ENCODE data around the gene TBC1D22B.

The TBC1D22B gene

DNA sequence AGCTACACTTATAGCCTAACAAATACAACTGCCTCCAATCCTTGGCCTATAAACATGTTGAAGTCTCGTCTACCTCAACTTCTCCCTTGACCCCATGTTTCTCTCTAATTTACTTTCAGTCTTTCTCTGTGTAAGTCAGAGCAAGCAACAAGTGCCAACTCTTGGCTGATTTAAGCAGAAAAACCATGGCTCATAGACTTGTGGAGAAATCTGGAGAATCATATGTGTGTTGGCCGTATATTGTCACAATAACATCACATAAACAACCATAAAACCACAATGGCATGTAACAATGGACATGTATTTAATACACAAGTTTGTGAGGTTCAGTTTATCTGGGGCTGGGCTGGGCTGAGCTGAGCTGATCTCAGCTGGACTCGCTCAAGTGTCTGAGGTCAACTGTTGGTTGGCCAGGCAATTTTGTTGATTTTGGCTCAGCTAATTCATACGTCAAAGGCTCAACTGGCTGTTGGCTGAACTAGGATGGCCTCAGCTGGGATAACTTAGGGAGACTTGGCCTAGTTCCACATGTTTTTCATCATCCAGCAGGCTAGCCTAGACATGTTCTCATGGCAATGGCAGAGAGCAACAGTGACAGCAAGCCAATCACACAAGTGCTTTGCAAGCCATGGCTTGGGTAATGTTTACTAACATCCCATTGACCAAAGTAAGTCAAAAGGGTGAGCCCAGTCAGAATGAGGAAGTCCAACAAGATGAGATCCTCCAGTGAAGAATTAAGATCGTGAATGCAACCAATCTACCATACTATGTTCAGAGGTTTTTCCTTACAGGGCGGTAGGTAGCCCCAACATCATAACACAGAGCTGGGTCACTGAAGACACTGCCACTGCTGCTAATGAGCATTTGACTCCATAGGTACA, 12.9 kb upstream of the TBC1D22B start (continued):
- TF ChIP-seq, protein P1, sequence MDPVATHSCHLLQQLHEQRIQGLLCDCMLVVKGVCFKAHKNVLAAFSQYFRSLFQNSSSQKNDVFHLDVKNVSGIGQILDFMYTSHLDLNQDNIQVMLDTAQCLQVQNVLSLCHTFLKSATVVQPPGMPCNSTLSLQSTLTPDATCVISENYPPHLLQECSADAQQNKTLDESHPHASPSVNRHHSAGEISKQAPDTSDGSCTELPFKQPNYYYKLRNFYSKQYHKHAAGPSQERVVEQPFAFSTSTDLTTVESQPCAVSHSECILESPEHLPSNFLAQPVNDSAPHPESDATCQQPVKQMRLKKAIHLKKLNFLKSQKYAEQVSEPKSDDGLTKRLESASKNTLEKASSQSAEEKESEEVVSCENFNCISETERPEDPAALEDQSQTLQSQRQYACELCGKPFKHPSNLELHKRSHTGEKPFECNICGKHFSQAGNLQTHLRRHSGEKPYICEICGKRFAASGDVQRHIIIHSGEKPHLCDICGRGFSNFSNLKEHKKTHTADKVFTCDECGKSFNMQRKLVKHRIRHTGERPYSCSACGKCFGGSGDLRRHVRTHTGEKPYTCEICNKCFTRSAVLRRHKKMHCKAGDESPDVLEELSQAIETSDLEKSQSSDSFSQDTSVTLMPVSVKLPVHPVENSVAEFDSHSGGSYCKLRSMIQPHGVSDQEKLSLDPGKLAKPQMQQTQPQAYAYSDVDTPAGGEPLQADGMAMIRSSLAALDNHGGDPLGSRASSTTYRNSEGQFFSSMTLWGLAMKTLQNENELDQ (tag by site-specific recombination; IDR thresholded peaks at IDR 0.05; ENCODE audit: low read depth): no peak
- TF ChIP-seq, protein P2, sequence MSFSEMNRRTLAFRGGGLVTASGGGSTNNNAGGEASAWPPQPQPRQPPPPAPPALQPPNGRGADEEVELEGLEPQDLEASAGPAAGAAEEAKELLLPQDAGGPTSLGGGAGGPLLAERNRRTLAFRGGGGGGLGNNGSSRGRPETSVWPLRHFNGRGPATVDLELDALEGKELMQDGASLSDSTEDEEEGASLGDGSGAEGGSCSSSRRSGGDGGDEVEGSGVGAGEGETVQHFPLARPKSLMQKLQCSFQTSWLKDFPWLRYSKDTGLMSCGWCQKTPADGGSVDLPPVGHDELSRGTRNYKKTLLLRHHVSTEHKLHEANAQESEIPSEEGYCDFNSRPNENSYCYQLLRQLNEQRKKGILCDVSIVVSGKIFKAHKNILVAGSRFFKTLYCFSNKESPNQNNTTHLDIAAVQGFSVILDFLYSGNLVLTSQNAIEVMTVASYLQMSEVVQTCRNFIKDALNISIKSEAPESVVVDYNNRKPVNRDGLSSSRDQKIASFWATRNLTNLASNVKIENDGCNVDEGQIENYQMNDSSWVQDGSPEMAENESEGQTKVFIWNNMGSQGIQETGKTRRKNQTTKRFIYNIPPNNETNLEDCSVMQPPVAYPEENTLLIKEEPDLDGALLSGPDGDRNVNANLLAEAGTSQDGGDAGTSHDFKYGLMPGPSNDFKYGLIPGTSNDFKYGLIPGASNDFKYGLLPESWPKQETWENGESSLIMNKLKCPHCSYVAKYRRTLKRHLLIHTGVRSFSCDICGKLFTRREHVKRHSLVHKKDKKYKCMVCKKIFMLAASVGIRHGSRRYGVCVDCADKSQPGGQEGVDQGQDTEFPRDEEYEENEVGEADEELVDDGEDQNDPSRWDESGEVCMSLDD (tag by site-specific recombination; IDR thresholded peaks at IDR 0.05): 0 out of 2 replicates have a peak, but pooled peaks have one; percentile 9
- TF ChIP-seq ZBTB21 (tag by site-specific recombination; IDR thresholded peaks at IDR 0.05) (peak; percentile 95), KLF9 (tag by site-specific recombination; IDR thresholded peaks at IDR 0.05; ENCODE audit: low read depth) (no peak), PRDM4 (tag by site-specific recombination; IDR thresholded peaks at IDR 0.05) (0 out of 2 replicates have a peak, but pooled peaks have one; percentile 25), KLF16 (tag by site-specific recombination; IDR thresholded peaks at IDR 0.05) (no peak), ZNF623 (tag by site-specific recombination; IDR thresholded peaks at IDR 0.05) (0 out of 2 replicates have a peak, but pooled peaks have one; percentile 13), ZNF561 (tag by site-specific recombination; IDR thresholded peaks at IDR 0.05; ENCODE audit: borderline replicate concordance) (no peak), SETDB1 (IDR thresholded peaks at IDR 0.05; ENCODE audit: insufficient read length, low read length) (peak; percentile 56), ZNF449 (tag by site-specific recombination; IDR thresholded peaks at IDR 0.05) (peak; percentile 99), SCRT1 (tag by site-specific recombination; IDR thresholded peaks at IDR 0.05; ENCODE audit: borderline replicate concordance) (peak; percentile 97), SP7 (tag by site-specific recombination; IDR thresholded peaks at IDR 0.05) (peak; percentile 70), ZNF660 (tag by site-specific recombination; IDR thresholded peaks at IDR 0.05) (peak; percentile 85; the same call in 1 of the 2 replicates), ZNF391 (tag by site-specific recombination; IDR thresholded peaks at IDR 0.05; ENCODE audit: borderline replicate concordance, low read depth) (0 out of 2 replicates have a peak, but pooled peaks have one; percentile 18), ZNF24 (tag by site-specific recombination; IDR thresholded peaks at IDR 0.05) (peak; percentile 95), ZSCAN30 (tag by site-specific recombination; IDR thresholded peaks at IDR 0.05) (peak; percentile 78), ZNF580 (tag by site-specific recombination; IDR thresholded peaks at IDR 0.05) (peak; percentile 14; the same call in 1 of the 2 replicates), ZNF692 (tag by site-specific recombination; IDR thresholded peaks at IDR 0.05) (peak; percentile 88)
- TF ChIP-seq, protein P3, sequence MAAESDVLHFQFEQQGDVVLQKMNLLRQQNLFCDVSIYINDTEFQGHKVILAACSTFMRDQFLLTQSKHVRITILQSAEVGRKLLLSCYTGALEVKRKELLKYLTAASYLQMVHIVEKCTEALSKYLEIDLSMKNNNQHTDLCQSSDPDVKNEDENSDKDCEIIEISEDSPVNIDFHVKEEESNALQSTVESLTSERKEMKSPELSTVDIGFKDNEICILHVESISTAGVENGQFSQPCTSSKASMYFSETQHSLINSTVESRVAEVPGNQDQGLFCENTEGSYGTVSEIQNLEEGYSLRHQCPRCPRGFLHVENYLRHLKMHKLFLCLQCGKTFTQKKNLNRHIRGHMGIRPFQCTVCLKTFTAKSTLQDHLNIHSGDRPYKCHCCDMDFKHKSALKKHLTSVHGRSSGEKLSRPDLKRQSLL (tag by site-specific recombination; IDR thresholded peaks at IDR 0.05): no peak
- TF ChIP-seq, protein P4, sequence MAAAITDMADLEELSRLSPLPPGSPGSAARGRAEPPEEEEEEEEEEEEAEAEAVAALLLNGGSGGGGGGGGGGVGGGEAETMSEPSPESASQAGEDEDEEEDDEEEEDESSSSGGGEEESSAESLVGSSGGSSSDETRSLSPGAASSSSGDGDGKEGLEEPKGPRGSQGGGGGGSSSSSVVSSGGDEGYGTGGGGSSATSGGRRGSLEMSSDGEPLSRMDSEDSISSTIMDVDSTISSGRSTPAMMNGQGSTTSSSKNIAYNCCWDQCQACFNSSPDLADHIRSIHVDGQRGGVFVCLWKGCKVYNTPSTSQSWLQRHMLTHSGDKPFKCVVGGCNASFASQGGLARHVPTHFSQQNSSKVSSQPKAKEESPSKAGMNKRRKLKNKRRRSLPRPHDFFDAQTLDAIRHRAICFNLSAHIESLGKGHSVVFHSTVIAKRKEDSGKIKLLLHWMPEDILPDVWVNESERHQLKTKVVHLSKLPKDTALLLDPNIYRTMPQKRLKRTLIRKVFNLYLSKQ (tag by site-specific recombination; IDR thresholded peaks at IDR 0.05; ENCODE audit: borderline replicate concordance): no peak
- TF ChIP-seq, protein P5, sequence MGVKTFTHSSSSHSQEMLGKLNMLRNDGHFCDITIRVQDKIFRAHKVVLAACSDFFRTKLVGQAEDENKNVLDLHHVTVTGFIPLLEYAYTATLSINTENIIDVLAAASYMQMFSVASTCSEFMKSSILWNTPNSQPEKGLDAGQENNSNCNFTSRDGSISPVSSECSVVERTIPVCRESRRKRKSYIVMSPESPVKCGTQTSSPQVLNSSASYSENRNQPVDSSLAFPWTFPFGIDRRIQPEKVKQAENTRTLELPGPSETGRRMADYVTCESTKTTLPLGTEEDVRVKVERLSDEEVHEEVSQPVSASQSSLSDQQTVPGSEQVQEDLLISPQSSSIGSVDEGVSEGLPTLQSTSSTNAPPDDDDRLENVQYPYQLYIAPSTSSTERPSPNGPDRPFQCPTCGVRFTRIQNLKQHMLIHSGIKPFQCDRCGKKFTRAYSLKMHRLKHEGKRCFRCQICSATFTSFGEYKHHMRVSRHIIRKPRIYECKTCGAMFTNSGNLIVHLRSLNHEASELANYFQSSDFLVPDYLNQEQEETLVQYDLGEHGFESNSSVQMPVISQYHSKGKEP (tag by site-specific recombination; IDR thresholded peaks at IDR 0.05): peak; percentile 79; the same call in 1 of the 2 replicates

All from HEK293 (cell line).